GM12873 (cell line): ENCODE measurements around the gene IPMK.

ENCODE experiments used
- TF ChIP-seq, protein P1 (sequence below): IDR thresholded peaks from 2 replicates; pipeline ENCODE4 v1.5.1; 2012; ENCODE audit warnings: low read depth, mild to moderate bottlenecking, moderate library complexity, low read length, control low read depth; ENCODE audit not compliant: insufficient read depth; ENCODE audit errors: missing control alignments

Gene IPMK

DNA sequence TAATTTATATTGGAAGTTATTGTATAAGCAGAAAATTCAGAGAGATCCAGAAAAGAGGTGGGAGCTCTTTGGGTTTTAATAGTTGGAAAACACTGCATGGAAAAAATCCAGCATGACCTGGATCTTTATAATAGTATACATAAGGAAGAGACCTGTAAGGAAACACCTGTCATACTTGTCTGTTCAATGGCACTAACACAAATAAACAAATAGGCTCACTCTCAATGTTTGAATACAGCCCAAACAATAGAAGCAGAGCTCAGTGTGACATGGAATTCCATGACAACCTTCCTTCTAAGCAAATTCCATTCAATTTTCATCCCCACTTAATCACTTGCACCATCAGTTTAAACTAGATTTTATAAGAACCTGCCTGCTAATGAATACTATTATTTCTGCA, 33.0 kb upstream of the IPMK start:
- TF ChIP-seq, protein P1, sequence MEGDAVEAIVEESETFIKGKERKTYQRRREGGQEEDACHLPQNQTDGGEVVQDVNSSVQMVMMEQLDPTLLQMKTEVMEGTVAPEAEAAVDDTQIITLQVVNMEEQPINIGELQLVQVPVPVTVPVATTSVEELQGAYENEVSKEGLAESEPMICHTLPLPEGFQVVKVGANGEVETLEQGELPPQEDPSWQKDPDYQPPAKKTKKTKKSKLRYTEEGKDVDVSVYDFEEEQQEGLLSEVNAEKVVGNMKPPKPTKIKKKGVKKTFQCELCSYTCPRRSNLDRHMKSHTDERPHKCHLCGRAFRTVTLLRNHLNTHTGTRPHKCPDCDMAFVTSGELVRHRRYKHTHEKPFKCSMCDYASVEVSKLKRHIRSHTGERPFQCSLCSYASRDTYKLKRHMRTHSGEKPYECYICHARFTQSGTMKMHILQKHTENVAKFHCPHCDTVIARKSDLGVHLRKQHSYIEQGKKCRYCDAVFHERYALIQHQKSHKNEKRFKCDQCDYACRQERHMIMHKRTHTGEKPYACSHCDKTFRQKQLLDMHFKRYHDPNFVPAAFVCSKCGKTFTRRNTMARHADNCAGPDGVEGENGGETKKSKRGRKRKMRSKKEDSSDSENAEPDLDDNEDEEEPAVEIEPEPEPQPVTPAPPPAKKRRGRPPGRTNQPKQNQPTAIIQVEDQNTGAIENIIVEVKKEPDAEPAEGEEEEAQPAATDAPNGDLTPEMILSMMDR, result no peak

DNA sequence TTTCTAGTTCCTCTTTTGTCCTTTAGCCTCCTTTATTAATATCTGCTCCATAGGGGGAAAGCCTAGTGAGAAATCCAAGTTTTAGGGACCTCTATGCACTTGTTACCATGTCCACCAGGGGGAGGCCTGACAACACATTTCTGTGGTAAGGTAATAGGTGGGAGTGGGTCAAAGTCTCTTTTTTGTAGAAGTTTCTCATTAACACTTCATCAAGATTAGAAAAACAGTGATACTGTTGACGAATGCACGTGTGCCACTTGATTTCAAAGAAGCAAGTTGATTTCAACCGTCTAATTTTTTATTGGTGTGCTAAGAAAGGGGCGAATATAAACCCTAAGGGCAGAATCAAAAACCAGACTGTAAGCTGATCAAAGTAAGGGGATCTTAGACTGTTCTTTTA, 31.9 kb upstream of the IPMK start:
- TF ChIP-seq, protein P1, result peak; percentile 88

DNA sequence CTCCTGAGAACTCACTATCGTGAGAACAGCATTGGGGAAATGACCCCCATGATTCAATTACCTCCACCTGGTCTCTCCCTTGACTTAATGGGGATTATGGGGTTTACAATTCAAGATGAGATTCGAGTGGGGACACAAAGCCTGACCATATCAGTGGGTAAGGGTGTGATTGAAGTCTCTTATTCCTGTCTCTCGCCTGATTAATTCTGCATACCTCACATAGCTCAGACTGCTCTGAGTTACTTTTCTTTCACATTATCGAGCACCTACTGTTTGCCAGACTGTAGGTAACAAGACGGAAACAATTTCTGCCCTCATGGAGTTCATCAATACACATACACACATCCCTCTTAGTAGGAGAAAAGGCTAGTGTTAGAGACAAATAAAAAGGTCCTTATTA, 26.3 kb upstream of the IPMK start:
- TF ChIP-seq, protein P1, result no peak

DNA sequence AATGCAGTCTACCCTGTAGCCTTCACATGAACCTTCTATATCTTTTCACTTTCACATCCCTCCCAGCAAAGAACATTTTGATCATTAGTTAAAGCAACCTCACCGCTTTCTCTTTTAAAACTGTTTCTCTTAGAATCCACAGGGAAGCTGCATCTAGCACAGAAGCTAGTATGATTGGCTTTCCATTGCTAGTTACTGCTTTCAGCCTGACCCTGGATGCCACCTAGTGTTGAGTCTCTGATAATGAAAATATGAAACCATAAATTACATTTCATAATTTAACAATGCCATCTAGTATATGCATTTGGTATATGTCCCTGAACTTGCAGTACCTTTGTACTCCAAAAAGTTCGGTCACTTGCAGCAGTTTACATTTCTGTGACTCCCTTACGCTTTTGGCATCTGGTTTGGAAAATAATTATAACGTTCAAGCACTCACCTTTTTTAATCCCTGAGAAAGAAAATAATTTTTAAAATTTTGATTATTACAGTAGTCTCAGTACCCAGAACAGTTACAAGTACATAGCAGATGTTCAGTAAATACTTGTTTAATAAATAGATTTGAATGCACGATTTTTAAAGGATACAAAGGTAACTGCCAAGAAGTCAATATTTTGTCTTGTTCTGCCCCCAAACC, 24.0 kb upstream of the IPMK start:
- TF ChIP-seq, protein P1, result peak; percentile 69

DNA sequence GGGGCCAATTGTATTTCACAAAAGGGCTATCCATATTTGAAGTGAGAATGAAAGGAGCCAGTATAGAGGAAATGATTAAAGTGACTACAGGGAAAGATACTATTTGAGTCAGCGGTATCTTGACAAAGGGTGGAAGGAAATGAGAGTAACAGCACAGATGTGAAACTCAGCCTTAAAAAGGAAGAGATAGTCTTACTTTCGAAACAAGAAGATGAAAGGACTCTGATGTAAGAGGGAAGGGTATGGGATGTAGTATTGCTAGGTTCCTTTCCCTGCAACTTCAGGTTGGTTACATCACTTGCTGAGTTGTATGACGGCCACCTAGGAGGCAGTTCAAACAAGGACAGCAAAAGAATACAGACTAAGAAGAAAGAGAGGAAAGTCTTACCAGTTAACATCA, 14.9 kb upstream of the IPMK start:
- TF ChIP-seq, protein P1, result no peak

DNA sequence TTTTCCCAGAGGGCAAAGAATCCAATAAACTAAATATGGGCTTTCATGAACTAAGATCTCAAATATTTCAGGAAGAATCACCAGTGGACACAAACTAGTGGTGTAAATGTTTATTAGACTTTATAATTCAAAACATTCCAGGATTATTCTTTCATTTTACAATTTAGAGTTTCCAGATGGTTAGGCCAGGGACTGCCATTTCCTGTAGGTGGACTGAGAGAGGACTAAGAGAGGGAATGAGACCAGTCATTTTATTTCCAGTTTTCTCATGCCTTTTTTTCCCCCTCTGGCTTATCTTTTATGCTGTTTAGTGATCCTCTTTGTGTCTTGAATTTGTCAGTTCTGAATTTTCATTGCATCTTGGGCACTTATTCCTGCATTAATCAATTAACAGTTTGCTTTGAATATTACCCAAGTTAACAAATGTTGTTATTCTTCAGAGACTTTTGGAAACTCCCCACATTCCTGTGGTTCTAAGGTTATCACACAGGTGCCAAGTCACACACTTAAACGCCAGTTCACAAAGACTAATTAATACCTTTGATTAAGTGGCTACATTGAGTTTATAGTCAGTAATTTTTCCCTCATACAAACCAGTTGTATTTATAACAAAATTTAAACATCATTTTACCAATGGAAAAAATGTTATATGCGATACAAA, 13.5 kb upstream of the IPMK start:
- TF ChIP-seq, protein P1, result no peak

DNA sequence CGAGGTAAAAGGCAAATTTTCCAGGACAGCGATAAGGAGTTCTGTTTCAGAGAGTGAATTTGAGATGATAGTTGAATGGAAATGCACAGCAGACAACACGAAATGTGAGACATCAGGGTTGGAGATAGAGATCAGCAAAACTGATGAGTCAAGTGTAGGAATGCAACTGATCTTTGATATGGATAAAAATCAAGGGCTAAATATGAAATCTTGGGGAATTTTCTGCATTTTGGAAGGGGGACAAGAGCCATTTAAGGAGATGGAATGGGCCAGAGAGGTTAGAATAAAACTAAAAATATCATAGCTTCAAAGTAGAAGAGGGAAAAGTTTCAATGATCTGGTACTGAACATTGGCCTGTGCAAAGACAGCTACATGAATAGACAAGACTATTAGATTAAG, 12.8 kb upstream of the IPMK start:
- TF ChIP-seq, protein P1, result no peak
